SK-N-SH (cell line): ENCODE measurements around the gene HYAL2.

ENCODE experiments used
- CHD2 ChIP-seq: fragments of 150-350 bp; IDR thresholded peaks from 2 replicates; pipeline ENCODE4 v1.6.1; 2018; ENCODE audit warnings: low read length; ENCODE audit not compliant: partially characterized antibody
- EP300 ChIP-seq, 2 experiments: IDR thresholded peaks; 2 replicates each; pipeline versions ENCODE4 v1.4.0 to v1.6.1; 2012; ENCODE audit warnings: borderline replicate concordance in 1 of 2, low read depth in 1 of 2, low read length in 1 of 2
- EZH2phosphoT487 ChIP-seq: fragments of 200-600 bp; sonication (generic); IDR thresholded peaks from 2 replicates; pipeline ENCODE4 v1.6.1; 2017; ENCODE audit warnings: low read depth, mixed run types, mild to moderate bottlenecking, antibody characterized with exemption, moderate library complexity, borderline replicate concordance
- GABPA ChIP-seq: IDR thresholded peaks from 2 replicates; pipeline ENCODE4 v1.4.0; 2012; ENCODE audit warnings: low read depth, mild to moderate bottlenecking
- NRF1 ChIP-seq: IDR thresholded peaks from 2 replicates; pipeline ENCODE4 v1.6.1; 2012; ENCODE audit warnings: low read depth, mild to moderate bottlenecking, low read length
- RAD21 ChIP-seq: IDR thresholded peaks from 2 replicates; pipeline ENCODE4 v1.6.1; 2012; ENCODE audit warnings: mild to moderate bottlenecking, low read length
- TAF1 ChIP-seq: IDR thresholded peaks from 2 replicates; pipeline ENCODE4 v1.6.1; 2012; ENCODE audit warnings: low read depth, mild to moderate bottlenecking, low read length, moderate library complexity, borderline replicate concordance
- TF ChIP-seq, protein P1 (sequence below): IDR thresholded peaks from 2 replicates; pipeline ENCODE4 v1.4.0; 2012; ENCODE audit warnings: low read depth
- TF ChIP-seq, protein P2 (sequence below): fragments of 200-600 bp; sonication (generic); IDR thresholded peaks from 2 replicates; pipeline ENCODE4 v1.6.1; 2017; ENCODE audit warnings: antibody characterized with exemption, mild to moderate bottlenecking, moderate library complexity
- TF ChIP-seq, protein P3 (sequence below): fragments of 150-350 bp; IDR thresholded peaks from 2 replicates; pipeline ENCODE4 v1.6.1; 2016; ENCODE audit warnings: mild to moderate bottlenecking, low read depth, low read length

DNA sequence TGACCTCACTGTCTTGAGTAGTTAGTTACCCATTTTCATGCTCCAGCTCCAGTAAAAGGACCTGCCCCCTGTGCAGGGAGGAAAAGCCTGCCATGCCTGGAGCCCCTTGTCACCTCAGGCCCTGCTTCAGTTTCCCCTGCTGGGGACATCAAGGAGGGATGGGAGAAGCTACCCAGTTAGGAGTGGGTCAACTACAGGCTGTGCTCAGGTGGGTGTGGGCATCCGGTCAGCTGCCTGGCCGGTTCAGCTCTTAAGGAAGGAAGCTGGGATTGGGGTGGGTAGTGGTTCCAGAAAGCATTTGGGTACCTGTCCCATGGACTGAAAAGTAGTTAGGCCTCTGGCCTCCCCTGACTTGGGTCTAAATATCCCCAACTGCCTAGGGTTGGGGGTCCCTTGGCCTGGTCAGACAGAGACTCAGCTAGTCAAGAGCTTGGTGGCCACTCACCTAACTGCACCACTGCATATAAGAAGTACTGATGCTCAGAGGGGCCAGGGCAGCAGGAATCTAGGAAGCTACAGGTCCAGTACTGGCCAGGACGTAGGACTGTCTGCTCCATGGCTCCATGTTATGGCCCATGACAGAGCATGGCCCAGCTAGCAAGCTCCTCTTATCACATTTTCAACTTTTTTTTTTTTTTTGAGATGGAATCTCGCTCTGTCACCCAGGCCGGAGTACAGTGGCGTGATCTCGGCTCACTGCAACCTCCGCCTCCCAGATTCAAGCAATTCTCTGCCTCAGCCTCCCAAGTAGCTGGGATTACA lies 43.1 kb downstream of the HYAL2 start:
- no peak for TF ChIP-seq GABPA
- TF ChIP-seq CHD2: no peak
- TF ChIP-seq, protein P1, sequence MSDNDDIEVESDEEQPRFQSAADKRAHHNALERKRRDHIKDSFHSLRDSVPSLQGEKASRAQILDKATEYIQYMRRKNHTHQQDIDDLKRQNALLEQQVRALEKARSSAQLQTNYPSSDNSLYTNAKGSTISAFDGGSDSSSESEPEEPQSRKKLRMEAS: no peak
- TF ChIP-seq, protein P2, sequence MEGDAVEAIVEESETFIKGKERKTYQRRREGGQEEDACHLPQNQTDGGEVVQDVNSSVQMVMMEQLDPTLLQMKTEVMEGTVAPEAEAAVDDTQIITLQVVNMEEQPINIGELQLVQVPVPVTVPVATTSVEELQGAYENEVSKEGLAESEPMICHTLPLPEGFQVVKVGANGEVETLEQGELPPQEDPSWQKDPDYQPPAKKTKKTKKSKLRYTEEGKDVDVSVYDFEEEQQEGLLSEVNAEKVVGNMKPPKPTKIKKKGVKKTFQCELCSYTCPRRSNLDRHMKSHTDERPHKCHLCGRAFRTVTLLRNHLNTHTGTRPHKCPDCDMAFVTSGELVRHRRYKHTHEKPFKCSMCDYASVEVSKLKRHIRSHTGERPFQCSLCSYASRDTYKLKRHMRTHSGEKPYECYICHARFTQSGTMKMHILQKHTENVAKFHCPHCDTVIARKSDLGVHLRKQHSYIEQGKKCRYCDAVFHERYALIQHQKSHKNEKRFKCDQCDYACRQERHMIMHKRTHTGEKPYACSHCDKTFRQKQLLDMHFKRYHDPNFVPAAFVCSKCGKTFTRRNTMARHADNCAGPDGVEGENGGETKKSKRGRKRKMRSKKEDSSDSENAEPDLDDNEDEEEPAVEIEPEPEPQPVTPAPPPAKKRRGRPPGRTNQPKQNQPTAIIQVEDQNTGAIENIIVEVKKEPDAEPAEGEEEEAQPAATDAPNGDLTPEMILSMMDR: no peak
- TF ChIP-seq EP300 (IDR thresholded peaks at IDR 0.05; ENCODE audit: borderline replicate concordance in 1 of 2, low read depth in 1 of 2, low read length in 1 of 2): no peak
- TF ChIP-seq NRF1: no peak
- TF ChIP-seq, protein P3, sequence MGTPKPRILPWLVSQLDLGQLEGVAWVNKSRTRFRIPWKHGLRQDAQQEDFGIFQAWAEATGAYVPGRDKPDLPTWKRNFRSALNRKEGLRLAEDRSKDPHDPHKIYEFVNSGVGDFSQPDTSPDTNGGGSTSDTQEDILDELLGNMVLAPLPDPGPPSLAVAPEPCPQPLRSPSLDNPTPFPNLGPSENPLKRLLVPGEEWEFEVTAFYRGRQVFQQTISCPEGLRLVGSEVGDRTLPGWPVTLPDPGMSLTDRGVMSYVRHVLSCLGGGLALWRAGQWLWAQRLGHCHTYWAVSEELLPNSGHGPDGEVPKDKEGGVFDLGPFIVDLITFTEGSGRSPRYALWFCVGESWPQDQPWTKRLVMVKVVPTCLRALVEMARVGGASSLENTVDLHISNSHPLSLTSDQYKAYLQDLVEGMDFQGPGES: no peak
- no peak for TF ChIP-seq EZH2phosphoT487
- TF ChIP-seq TAF1: no peak
- no peak for TF ChIP-seq RAD21
